DND-41 (cell line): ENCODE data around the gene DEFB132.

Experiments used
- EZH2 ChIP-seq: IDR thresholded peaks from 3 replicates; pipeline ENCODE4 v1.6.1; 2012; ENCODE audit warnings: borderline replicate concordance, low read depth, mild to moderate bottlenecking, moderate library complexity, low read length, inconsistent platforms; ENCODE audit not compliant: severe bottlenecking
- TF ChIP-seq, protein P1 (sequence below): IDR thresholded peaks from 2 replicates; pipeline ENCODE4 v1.5.1; 2012; ENCODE audit warnings: borderline replicate concordance, low read length, moderate library complexity, mild to moderate bottlenecking; ENCODE audit not compliant: poor library complexity, severe bottlenecking; ENCODE audit errors: extremely low read depth

DNA sequence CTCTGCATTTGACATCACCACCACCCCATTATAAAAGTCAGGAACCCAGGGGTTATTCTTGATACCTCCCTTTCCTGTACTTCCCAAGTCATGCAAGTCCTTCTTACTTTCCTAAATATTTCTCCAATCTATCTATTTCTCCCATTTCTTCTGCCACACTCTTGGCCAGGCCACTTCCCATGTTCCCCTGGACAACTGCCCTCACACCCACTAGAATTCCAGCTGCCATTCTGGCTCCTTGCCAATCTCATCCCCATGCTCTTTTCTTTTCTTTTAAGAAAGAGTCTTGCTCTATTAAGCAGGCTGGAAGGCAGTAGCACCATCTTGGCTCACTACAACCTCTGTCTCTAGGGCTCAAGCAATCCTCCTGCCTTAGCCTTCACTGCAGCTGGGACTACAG lies 15.2 kb downstream of the DEFB132 start:
- no peak for TF ChIP-seq EZH2
- TF ChIP-seq, protein P1, sequence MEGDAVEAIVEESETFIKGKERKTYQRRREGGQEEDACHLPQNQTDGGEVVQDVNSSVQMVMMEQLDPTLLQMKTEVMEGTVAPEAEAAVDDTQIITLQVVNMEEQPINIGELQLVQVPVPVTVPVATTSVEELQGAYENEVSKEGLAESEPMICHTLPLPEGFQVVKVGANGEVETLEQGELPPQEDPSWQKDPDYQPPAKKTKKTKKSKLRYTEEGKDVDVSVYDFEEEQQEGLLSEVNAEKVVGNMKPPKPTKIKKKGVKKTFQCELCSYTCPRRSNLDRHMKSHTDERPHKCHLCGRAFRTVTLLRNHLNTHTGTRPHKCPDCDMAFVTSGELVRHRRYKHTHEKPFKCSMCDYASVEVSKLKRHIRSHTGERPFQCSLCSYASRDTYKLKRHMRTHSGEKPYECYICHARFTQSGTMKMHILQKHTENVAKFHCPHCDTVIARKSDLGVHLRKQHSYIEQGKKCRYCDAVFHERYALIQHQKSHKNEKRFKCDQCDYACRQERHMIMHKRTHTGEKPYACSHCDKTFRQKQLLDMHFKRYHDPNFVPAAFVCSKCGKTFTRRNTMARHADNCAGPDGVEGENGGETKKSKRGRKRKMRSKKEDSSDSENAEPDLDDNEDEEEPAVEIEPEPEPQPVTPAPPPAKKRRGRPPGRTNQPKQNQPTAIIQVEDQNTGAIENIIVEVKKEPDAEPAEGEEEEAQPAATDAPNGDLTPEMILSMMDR = no peak
